GM12873 (cell line): Measurements from ENCODE around the gene DENND6A.

ENCODE experiments used
- TF ChIP-seq, protein P1 (sequence below): IDR thresholded peaks from 2 replicates; pipeline ENCODE4 v1.5.1; 2012; ENCODE audit warnings: low read depth, mild to moderate bottlenecking, moderate library complexity, low read length, control low read depth; ENCODE audit not compliant: insufficient read depth; ENCODE audit errors: missing control alignments

DENND6A gene

DNA sequence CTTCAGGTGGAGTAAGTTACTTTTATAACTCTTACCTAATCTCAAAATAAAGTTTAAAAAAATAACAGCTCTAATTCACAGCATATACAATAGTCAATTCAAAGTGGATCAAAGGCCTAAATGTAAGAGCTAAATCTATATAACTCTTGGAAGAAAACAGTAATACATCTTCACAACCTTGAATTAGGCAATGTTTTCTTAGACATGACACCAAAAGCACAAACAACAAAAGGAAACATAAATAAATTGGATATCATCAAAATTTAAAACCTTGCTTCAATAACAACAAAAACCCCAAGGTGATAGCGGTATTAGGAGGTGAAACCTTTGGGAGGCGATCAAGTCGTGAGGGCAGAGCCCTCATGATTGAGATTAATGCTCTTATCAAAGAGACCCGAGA, 12.8 kb downstream of the DENND6A start:
- TF ChIP-seq, protein P1, sequence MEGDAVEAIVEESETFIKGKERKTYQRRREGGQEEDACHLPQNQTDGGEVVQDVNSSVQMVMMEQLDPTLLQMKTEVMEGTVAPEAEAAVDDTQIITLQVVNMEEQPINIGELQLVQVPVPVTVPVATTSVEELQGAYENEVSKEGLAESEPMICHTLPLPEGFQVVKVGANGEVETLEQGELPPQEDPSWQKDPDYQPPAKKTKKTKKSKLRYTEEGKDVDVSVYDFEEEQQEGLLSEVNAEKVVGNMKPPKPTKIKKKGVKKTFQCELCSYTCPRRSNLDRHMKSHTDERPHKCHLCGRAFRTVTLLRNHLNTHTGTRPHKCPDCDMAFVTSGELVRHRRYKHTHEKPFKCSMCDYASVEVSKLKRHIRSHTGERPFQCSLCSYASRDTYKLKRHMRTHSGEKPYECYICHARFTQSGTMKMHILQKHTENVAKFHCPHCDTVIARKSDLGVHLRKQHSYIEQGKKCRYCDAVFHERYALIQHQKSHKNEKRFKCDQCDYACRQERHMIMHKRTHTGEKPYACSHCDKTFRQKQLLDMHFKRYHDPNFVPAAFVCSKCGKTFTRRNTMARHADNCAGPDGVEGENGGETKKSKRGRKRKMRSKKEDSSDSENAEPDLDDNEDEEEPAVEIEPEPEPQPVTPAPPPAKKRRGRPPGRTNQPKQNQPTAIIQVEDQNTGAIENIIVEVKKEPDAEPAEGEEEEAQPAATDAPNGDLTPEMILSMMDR: no peak

DNA sequence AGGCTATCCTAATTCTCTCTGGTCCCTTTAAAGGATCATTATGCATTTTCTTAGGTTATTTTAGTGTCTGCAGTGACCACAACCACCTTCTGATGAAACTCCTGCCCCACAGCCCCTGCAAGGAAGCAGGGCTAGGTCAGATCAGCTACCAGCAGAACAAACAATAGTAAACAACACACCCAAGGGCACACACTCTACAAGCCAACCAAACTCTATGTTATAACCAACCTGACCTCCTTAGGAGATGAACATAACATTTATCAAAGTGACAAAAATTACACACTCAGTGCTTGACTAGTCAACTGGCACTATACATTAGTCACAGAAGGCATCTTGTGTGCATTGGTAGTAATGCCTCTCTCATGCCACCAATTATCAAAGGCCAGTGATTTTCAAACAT, 17.3 kb downstream of the DENND6A start:
- TF ChIP-seq, protein P1: no peak

DNA sequence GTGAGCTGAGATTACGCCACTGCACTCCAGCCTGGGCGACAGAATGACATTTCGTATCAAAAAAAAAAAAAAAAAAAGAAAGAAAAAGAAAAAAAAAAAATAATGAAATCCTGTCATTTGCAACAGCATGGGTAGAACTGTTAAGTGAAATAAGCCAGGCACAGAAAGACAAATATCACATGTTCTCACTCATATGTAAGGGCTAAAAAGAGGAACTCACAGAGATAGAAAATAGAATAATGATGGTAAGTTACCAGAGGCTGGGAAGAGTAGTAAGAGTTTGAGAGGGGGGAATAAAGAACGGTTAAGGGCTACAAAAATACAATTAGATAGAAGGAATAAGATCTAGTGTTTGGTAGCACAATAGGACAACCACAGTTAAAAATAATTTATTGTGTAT, 19.7 kb downstream of the DENND6A start:
- TF ChIP-seq, protein P1: no peak

DNA sequence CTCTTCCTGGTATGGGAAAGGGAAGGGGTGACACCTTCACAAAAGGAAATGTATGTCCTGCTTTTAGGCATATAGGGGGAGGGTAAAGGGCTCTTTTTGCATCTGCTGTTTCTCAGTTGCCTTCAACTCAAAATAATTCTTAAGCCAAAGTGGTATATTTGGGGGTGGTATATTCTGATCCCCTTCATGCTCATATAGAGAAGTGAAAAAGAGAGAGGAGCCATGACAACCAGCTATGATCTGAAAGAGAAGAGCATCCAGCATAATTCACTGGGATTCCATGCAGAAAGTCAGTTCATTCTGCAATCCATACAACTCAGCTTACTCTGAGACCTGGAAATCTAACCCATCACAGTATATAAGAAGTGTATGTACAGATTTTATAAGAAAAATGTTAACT, 22.3 kb downstream of the DENND6A start:
- TF ChIP-seq, protein P1: no peak

DNA sequence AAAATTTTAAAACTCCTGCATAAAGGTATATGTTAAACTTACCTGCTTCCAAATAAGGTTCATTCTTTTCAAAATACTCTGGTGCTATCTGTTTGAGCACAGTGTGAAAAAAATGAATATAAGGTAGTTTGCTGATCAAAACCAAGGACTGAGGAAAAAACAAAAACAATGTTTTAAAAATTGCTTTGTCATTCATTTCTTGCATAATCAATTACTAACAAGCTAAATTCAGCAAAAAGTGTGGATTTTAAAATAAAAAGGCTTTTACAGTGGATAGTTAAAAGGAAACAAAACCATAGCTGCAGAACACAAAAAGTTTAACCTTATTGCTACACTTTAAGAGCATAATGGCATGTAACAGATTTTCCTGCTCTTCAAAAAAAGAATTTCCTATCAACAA, 31.5 kb downstream of the DENND6A start:
- TF ChIP-seq, protein P1: no peak

DNA sequence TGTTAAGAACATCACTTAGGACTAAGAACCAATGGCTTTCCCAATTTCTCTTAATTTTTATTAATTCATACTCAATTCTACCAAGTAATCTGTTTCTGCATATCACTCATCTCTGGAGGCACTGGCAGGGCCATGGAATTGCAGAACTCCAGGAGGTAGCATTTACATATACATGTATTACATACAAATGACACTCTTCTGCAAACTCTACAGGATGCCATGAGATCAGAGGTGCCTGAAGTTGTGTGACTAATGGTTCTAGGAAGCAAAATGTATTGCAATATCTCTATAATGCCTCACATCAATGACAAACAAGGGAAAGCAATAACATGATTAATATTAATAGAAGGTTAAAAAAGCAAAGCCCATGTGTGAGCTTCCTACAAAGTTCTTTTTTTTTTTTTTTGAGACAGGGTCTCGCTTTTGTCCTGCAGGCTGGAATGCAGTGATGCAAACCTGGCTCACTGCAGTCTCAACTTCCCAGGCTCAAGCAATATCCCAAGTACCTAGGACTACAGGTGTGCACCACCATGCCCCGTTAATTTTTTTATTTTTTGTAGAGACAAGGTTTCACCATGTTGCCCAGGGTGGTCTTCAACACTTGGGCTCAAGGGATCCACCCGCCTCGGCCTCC, 33.0 kb downstream of the DENND6A start:
- TF ChIP-seq, protein P1: no peak

DNA sequence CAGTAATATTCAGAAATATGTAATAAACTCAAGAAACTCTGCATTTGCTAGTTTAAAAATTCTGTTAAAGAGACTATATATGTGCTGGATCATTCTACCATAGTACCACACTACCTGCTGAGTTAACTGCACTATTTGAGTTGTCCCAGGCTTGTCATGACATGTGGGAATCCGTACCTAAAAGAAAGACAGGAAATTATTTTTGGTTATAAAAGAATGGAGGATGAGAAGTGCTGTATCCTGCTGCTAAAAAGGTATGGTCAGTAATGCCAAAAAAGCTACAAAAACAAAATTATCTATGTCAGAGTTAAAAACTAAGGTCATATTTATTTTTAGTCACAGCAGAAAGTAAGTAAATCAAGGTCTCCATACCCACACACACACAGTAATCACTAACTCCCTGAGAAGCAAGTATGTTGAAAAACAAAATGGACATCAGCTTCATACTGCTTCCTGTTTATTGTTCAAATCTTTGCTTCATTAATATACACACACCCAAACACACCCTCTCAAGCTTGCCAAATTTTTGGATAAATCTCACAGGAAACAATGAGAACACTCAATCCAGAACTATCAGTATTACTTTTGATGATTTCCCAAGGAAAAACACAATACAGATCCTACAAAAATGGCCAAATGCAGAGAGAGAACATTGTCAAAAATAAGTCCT, 33.7 kb downstream of the DENND6A start:
- TF ChIP-seq, protein P1: no peak
